ENCODE data around the gene RAB23. TPM values are rescaled to one million over a fixed set of nuclear protein-coding genes. Genes with fewer than 3 reads are reported as not detected.
A peak's percentile ranks its signal among the peaks of the same experiment; 100 is the strongest.

The RAB23 gene
- 1 to 10 TPM; 1.2 to 1.5 TPM for total RNA-seq

GRCh38 chr6:57221936-57222742, at the start of gene RAB23:
RAB23 (minus strand) TSS chr6:57222307; CDS start chr6:57210380, 11,927 bp downstream.
- H3K27me3 Mint-ChIP-seq, result peaks cover 56% of the 10 kb centered on the region
- peak; percentile 87 for DNase-seq
- peak within 1 kb of the TSS; percentile 99 for H3K4me3 Mint-ChIP-seq
- no peaks in the 10 kb centered on the region for H3K36me3 Mint-ChIP-seq
- peaks cover 14% of the 10 kb centered on the region for H3K4me1 Mint-ChIP-seq
- no peaks in the 10 kb centered on the region for H3K9me3 Mint-ChIP-seq
- peak within 1 kb of the TSS; percentile 87 for H3K27ac Mint-ChIP-seq

GRCh38 chr6:57268294-57268640, 46.2 kb upstream of the RAB23 start:
- H3K9me3 Mint-ChIP-seq, result no peaks in the 10 kb centered on the region

GRCh38 chr6:57267586-57268293, 45.6 kb upstream of the RAB23 start:
- no peak overlapping the region for H3K4me3 Mint-ChIP-seq
- H3K9me3 Mint-ChIP-seq, result no peaks in the 10 kb centered on the region
- peaks cover 21% of the 10 kb centered on the region for H3K4me1 Mint-ChIP-seq
- H3K36me3 Mint-ChIP-seq, result no peaks in the 10 kb centered on the region
- peaks cover 26% of the 10 kb centered on the region for H3K27me3 Mint-ChIP-seq
- DNase-seq, result peak; percentile 31
- no peak overlapping the region for H3K27ac Mint-ChIP-seq

More at GRCh38 chr6:57268294-57268640, 46.2 kb upstream of the RAB23 start:
- H3K36me3 Mint-ChIP-seq, result no peaks in the 10 kb centered on the region
- no peak overlapping the region for H3K27ac Mint-ChIP-seq
- no peak for DNase-seq
- H3K4me1 Mint-ChIP-seq, result peaks cover 17% of the 10 kb centered on the region
- peaks cover 27% of the 10 kb centered on the region for H3K27me3 Mint-ChIP-seq
- no peak overlapping the region for H3K4me3 Mint-ChIP-seq

- H3K27ac Mint-ChIP-seq, result peak overlapping the region; percentile 26
- no peaks in the 10 kb centered on the region for H3K9me3 Mint-ChIP-seq
- H3K4me1 Mint-ChIP-seq, result peaks cover 22% of the 10 kb centered on the region
- H3K27me3 Mint-ChIP-seq, result peaks cover 11% of the 10 kb centered on the region
- no peak overlapping the region for H3K4me3 Mint-ChIP-seq
- no peaks in the 10 kb centered on the region for H3K36me3 Mint-ChIP-seq
- DNase-seq, result no peak
Observed at GRCh38 chr6:57265755-57266221, 43.7 kb upstream of the RAB23 start.

GRCh38 chr6:57263739-57264138, 41.6 kb upstream of the RAB23 start:
- no peaks in the 10 kb centered on the region for H3K9me3 Mint-ChIP-seq

GRCh38 chr6:57262901-57263694, 41.0 kb upstream of the RAB23 start:
- DNase-seq, result no peak
- peaks cover 5% of the 10 kb centered on the region for H3K27me3 Mint-ChIP-seq
- peaks cover 22% of the 10 kb centered on the region for H3K4me1 Mint-ChIP-seq
- peak overlapping the region; percentile 6 for H3K27ac Mint-ChIP-seq
- no peak overlapping the region for H3K4me3 Mint-ChIP-seq
- H3K36me3 Mint-ChIP-seq, result no peaks in the 10 kb centered on the region
- no peaks in the 10 kb centered on the region for H3K9me3 Mint-ChIP-seq

More at GRCh38 chr6:57263739-57264138, 41.6 kb upstream of the RAB23 start:
- no peaks in the 10 kb centered on the region for H3K36me3 Mint-ChIP-seq
- no peak for DNase-seq
- H3K27ac Mint-ChIP-seq, result no peak overlapping the region
- peaks cover 5% of the 10 kb centered on the region for H3K27me3 Mint-ChIP-seq
- no peak overlapping the region for H3K4me3 Mint-ChIP-seq
- H3K4me1 Mint-ChIP-seq, result peaks cover 22% of the 10 kb centered on the region

GRCh38 chr6:57262488-57262887, 40.4 kb upstream of the RAB23 start:
- peaks cover 5% of the 10 kb centered on the region for H3K27me3 Mint-ChIP-seq
- peaks cover 19% of the 10 kb centered on the region for H3K4me1 Mint-ChIP-seq
- H3K27ac Mint-ChIP-seq, result no peak overlapping the region
- DNase-seq, result no peak
- no peak overlapping the region for H3K4me3 Mint-ChIP-seq
- no peaks in the 10 kb centered on the region for H3K9me3 Mint-ChIP-seq
- no peaks in the 10 kb centered on the region for H3K36me3 Mint-ChIP-seq

- Mint-ChIP-seq H3K4me1 (peaks cover 19% of the 10 kb centered on the region), H3K9me3 (no peaks in the 10 kb centered on the region), H3K27ac (no peak overlapping the region), H3K4me3 (no peak overlapping the region), H3K27me3 (peaks cover under 1% of the 10 kb centered on the region), H3K36me3 (no peaks in the 10 kb centered on the region)
- no peak for DNase-seq
Observed at GRCh38 chr6:57261926-57262325, 39.8 kb upstream of the RAB23 start.

GRCh38 chr6:57259064-57259463, 37.0 kb upstream of the RAB23 start:
- Mint-ChIP-seq H3K36me3 (no peaks in the 10 kb centered on the region), H3K4me3 (no peak overlapping the region), H3K27ac (no peak overlapping the region), H3K9me3 (no peaks in the 10 kb centered on the region), H3K4me1 (peaks cover 7% of the 10 kb centered on the region), H3K27me3 (no peaks in the 10 kb centered on the region)
- no peak for DNase-seq

GRCh38 chr6:57257911-57258541, 35.9 kb upstream of the RAB23 start:
- no peaks in the 10 kb centered on the region for H3K36me3 Mint-ChIP-seq
- H3K4me1 Mint-ChIP-seq, result peaks cover 3% of the 10 kb centered on the region
- H3K27ac Mint-ChIP-seq, result no peak overlapping the region
- H3K4me3 Mint-ChIP-seq, result no peak overlapping the region
- H3K27me3 Mint-ChIP-seq, result no peaks in the 10 kb centered on the region
- H3K9me3 Mint-ChIP-seq, result no peaks in the 10 kb centered on the region
- DNase-seq, result no peak

GRCh38 chr6:57256541-57256940, 34.4 kb upstream of the RAB23 start:
- H3K9me3 Mint-ChIP-seq, result no peaks in the 10 kb centered on the region
- no peak for DNase-seq
- H3K27me3 Mint-ChIP-seq, result no peaks in the 10 kb centered on the region
- no peaks in the 10 kb centered on the region for H3K36me3 Mint-ChIP-seq
- no peak overlapping the region for H3K4me3 Mint-ChIP-seq
- H3K4me1 Mint-ChIP-seq, result no peaks in the 10 kb centered on the region
- H3K27ac Mint-ChIP-seq, result no peak overlapping the region

- no peaks in the 10 kb centered on the region for H3K36me3 Mint-ChIP-seq
- no peaks in the 10 kb centered on the region for H3K9me3 Mint-ChIP-seq
- no peaks in the 10 kb centered on the region for H3K4me1 Mint-ChIP-seq
- no peak overlapping the region for H3K27ac Mint-ChIP-seq
- H3K4me3 Mint-ChIP-seq, result no peak overlapping the region
- no peaks in the 10 kb centered on the region for H3K27me3 Mint-ChIP-seq
- no peak for DNase-seq
Observed at GRCh38 chr6:57255451-57256169, 33.5 kb upstream of the RAB23 start.

- Mint-ChIP-seq H3K36me3 (no peaks in the 10 kb centered on the region), H3K27me3 (no peaks in the 10 kb centered on the region), H3K4me1 (no peaks in the 10 kb centered on the region), H3K4me3 (no peak overlapping the region), H3K9me3 (no peaks in the 10 kb centered on the region), H3K27ac (no peak overlapping the region)
- no peak for DNase-seq
Observed at GRCh38 chr6:57254055-57254717, 32.1 kb upstream of the RAB23 start.

GRCh38 chr6:57252975-57253374, 30.9 kb upstream of the RAB23 start:
- no peaks in the 10 kb centered on the region for H3K27me3 Mint-ChIP-seq
- DNase-seq, result no peak
- no peaks in the 10 kb centered on the region for H3K9me3 Mint-ChIP-seq
- no peaks in the 10 kb centered on the region for H3K36me3 Mint-ChIP-seq
- no peaks in the 10 kb centered on the region for H3K4me1 Mint-ChIP-seq
- no peak overlapping the region for H3K27ac Mint-ChIP-seq
- H3K4me3 Mint-ChIP-seq, result no peak overlapping the region

Data from activated naive CD8-positive, alpha-beta T cell treated with anti-CD3 and anti-CD28 coated beads for 36 hours (primary cell).